Fibroblast of lung (primary cell): ENCODE data around the gene NOL12.
"Not testable (repeated sequence)": the region's sequence is repeated elsewhere in the genome, so short reads cannot be mapped to it uniquely, and the experiment has no call there.

ENCODE experiments used
- CTCF ChIP-seq, 2 donors: IDR thresholded peaks in 1 of 2; conservative IDR thresholded peaks in 1 of 2; 1 replicate in 1 of 2; 2 replicates in 1 of 2; pipeline ENCODE4 v1.5.1; 2011 to 2012; ENCODE audit warnings: low read length in 2 of 2, control low read depth in 1 of 2, inconsistent platforms in 1 of 2, low read depth in 1 of 2, mild to moderate bottlenecking in 1 of 2
- EZH2 ChIP-seq: IDR thresholded peaks from 2 replicates; pipeline ENCODE4 v1.5.1; 2012; ENCODE audit warnings: low read length, control low read depth, mild to moderate bottlenecking; ENCODE audit errors: missing control alignments

DNA sequence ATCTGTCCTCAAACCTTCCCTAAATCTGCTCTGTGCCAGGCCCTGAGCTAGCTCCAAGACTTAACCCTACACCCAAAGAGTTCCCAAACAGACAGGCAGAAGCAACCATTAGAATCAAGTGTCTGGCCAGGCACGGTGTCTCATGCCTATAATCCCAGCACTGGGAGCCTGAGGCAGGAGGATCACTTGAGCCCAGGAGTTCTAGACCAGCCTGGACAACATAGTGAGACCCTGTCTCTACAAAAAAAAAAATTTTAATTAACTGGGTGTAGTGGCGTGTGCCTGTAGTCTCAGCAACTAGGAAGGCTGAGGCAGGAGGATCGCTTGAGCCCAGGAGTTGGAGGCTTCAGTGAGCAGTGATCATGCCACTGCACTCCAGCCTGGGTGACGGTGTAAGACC lies 29.6 kb upstream of the NOL12 start:
- not testable (repeated sequence) for TF ChIP-seq CTCF (conservative IDR thresholded peaks at IDR 0.05 in 1 of 2, IDR thresholded peaks at IDR 0.05 in 1 of 2; ENCODE audit: low read depth in 1 of 2, low read length in 2 of 2); EZH2
